GM18870 (cell line): Measurements from ENCODE around the gene CCDC73.
"Not testable (repeated sequence)": the region's sequence is repeated elsewhere in the genome, so short reads cannot be mapped to it uniquely, and the experiment has no call there.

Source experiments
- ATAC-seq: cut with Tn5 transposase; IDR thresholded peaks from one replicate; pipeline ENCODE4 v1.9.1; 2021; ENCODE audit warnings: moderate library complexity; ENCODE audit not compliant: unreplicated experiment

CCDC73 gene

GRCh38 chr11:32794439-32794838 is at the start of gene CCDC73:
CCDC73 (minus strand) TSS chr11:32794662; CDS start chr11:32760243, 34,419 bp downstream.
- ATAC-seq = no peak

- no peak for ATAC-seq
These were observed 49.1 kb upstream of the CCDC73 start for GRCh38 chr11:32843544-32843943.

GRCh38 chr11:32840587-32840986 is 46.1 kb upstream of the CCDC73 start:
- ATAC-seq = no peak

GRCh38 chr11:32839308-32839707 is 44.8 kb upstream of the CCDC73 start:
- no peak for ATAC-seq

DNA sequence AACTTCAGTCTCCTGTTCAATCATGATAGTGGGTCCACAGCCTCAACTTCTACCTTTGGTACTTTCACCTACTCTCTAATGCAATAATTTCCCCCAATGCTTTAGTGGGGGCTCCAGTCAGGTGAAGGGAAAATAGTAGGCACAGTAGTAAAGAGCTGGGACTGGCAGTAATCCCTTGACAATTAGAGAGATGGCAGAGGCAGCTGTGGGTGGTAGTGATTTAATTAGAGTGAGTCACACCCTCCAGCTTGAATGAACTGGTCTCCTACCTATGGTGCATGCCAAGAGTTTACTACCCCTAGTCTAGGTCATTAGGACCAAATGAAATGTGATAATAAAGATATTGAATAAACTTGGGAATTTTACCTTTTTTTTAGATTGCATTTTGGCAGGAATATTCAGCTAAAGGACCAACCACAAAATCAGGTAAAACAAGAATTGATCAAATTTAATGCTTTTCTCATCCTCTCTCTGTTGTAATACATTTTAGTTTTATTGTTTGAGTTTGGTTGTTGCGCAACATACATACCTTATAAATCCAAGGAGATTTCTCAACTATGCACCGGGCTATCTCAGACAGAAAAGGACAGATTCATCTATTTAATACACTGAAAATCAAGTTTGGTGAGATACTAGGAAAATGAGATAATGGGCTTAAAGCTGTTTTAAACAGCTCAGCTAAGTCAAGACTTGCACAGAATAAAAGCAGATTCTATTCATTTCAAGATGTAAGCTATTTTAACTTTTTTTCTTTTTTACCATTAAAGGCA is 44.2 kb upstream of the CCDC73 start:
- no peak for ATAC-seq

- no peak for ATAC-seq
These were observed 42.5 kb upstream of the CCDC73 start for GRCh38 chr11:32836946-32837345.

DNA sequence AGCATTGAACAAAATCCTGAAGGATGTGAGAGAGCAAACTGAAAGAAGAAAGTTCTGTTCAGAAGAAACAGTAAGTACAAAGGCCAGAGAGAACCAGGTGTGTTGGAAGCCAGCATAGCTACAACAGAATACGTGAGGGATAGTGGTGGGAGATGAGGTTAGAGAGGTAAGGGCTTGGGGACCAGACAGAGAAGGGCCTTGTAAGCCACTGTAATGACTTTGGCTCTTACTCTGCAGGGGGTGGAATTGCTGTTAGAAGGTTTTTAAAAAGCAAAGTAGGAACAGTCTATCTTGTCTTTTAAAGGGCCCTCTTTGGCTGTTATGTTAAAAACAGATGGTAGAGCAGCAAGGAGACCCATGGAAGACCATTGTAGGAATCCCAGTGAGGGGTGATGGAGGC is 39.5 kb upstream of the CCDC73 start:
- no peak for ATAC-seq

DNA sequence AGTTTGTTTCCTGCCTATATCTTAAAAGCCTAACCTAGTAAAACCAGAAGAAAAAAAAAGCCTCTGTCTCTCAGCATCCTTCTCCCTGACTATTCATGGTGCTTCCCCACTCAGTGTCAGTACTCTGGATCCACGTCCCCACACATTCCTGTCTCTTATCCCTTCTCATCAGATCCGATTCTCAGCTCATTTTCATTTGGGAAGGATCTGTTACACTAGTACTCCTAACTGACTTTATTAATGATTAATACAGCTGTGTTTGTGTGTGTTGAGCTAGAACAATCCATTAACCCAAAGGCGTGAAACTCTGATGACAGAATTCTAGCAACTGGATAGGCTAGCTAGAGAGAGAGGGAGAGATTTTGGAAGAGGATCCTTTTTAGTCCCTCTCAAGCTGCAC is 36.8 kb upstream of the CCDC73 start:
- ATAC-seq = no peak

DNA sequence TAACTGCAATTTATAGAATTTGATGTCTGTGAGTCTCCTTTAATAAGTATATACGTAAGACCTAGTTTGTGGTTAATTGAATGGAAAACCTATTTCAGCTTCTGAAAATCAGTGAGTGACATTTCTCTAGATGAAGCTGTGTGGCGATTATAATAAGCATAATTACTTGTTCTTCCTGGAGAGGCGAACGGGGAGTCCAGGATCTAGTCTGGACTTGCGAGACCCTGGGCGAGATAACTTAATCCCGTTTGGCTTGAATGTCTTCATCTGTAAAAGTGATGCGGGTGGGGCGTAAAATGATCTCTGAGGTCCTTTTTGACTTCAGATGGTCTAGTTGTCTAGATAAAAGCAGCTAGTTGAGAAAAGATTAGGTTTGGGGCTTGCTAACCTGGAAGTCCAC is 36.3 kb upstream of the CCDC73 start:
- no peak for ATAC-seq

- peak; percentile 11 for ATAC-seq
These were observed 35.9 kb upstream of the CCDC73 start for GRCh38 chr11:32830413-32830738.

GRCh38 chr11:32829680-32830412 is 35.4 kb upstream of the CCDC73 start, which contains the start of gene PRRG4:
PRRG4 (plus strand) TSS chr11:32829927; CDS start chr11:32830530, 603 bp downstream.
- peak; percentile 59 for ATAC-seq

DNA sequence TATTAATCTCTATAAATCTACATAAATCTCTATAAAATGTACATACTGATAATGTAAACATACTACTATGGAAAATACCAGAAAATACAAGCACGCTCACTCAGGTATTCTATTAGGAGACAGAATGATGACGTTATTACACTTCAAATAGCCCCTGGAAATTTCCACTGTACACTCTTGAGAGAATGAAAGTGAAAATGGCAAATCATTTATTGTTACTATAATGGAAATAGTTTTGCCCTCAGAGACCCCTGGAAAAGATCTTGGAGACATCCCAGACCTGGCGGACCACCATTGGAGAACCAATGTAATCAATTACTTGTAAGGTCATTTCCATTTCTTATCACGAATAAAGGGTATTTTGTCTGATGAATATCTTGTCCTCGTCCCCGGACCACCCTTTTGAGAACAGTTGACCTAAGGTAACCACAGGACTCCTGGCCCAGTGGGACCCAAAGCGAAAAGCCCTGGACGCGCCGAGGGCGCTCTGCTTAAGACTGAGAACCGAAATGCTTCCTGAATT is 34.8 kb upstream of the CCDC73 start:
- peak; percentile 52 for ATAC-seq

DNA sequence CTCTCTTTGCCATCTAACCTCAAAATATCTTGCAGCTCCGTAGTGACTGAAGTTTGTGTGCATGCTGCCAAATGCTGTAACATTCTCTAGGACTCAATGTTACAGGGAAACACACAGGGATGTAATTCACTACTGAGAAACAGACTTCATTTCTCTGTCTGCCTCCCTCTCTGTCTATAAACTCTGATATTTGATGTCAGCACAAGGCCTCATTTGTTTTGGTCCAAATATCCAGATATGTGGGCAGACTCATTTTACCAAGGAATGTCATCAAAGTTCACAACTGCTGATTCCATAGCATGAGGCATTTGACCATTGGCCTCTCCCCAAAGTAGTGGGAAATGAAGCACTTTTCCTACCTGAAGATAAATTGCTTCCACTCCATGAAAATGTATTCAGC is 32.8 kb upstream of the CCDC73 start:
- no peak for ATAC-seq

- no peak for ATAC-seq
These were observed 31.7 kb upstream of the CCDC73 start for GRCh38 chr11:32826113-32826512.

DNA sequence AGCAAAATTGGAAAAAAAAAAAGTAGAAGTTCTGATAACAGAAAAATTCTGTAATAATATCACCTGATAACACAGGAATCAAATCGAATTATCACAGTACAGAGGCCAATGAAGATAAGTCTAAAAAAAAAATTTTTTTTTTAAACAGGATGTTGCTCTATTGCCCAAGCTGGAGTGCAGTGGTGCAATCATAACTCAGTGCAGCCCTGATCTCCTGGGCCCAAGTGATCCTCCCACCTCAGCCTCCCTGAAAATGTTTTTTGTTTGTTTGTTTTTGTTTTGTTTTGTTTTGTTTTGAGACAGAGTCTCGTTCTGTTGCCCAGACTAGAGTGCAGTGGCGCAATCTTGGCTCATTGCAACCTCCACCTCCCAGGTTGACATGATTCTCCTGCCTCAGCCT is 29.2 kb upstream of the CCDC73 start:
- ATAC-seq = not testable (repeated sequence)

DNA sequence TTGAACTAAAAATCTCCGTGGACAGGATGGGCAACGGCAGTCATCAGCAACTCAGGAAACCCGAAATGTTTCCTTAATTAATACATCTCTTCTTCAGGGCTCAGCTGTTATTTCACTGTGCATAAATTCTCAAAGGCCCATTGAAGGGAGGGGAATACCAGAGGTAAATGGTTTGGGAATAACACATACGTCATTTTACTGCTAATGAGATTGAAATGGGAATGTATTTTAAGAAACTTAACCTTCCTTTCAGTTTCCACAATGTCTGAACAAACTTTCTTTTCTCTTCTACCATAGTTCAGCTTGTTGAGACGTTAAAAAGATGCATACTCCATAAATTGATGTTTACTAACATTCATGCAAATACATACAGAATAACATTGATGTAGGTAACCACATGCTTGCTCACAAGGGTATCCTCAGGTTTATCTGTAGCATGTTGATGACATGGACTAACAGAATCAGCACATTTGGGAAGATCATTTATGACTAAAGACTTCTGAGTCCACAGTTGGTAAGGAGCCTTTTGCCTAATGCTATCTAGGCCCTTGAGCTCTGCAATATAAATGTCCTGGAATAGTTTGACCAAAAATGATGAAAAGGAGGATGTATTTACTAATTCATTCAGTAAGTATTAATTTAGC is 27.6 kb upstream of the CCDC73 start:
- peak; percentile 38 for ATAC-seq

GRCh38 chr11:32821517-32821916 is 27.1 kb upstream of the CCDC73 start:
- peak; percentile 28 for ATAC-seq

- ATAC-seq = no peak
These were observed 26.0 kb upstream of the CCDC73 start for GRCh38 chr11:32820497-32820896.

DNA sequence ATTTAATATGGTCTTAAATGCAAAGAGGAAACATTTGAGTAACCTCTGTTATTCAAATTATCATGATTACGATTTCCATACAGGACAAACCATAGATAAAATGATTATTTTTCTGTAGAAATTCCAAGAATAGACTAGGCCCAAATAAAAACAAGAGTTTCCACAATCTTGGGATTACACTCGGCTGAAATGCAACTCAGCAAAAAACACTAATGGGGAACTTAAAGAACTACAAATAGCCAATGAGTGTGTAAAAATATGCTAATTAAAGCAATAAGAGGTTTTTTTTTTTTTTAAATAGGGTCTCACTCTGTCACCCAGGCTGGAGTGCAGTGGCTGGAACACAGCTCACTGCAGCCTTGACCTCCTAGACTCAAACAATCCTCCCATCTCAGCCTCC is 24.7 kb upstream of the CCDC73 start:
- no peak for ATAC-seq

GRCh38 chr11:32817852-32818183 is 23.4 kb upstream of the CCDC73 start:
- ATAC-seq = no peak

GRCh38 chr11:32817181-32817851 is 22.9 kb upstream of the CCDC73 start:
- ATAC-seq = no peak
